ENCODE measurements around the gene HPRT1. TPM values are rescaled to one million over a fixed set of nuclear protein-coding genes. Genes with fewer than 3 reads are reported as not detected.

HPRT1 gene
- total RNA-seq, 1 donor from 2014 or later = 15.2 TPM

DNA sequence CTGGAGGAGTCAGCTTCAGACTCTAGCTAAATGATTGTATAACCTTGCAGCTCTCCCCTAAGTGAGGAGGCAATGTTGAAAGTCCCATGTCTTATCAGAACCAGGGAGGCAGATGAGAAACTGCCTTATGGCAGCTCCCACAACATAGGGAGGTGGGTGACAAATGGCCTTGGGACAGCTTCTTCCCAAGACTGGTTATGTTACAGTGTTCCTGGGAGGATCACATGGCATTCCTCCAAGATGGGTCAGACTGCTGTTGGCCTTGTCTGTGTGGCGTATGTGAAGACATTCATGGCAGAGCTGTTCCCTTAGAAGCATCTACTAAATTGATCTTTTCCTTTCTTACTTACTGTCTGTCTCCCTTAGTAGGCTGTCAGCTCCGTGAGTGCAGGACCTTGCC, 42.0 kb downstream of the HPRT1 start:
- no peaks in the 10 kb centered on the region for H3K27me3 ChIP-seq
- H3K36me3 ChIP-seq = peaks cover 4% of the 10 kb centered on the region
- no peaks in the 10 kb centered on the region for H3K9me3 ChIP-seq
- TF ChIP-seq CTCF (IDR thresholded peaks at IDR 0.05) = no peak
- no peak overlapping the region for H3K4me3 ChIP-seq
- no peak for DNase-seq
- no peaks in the 10 kb centered on the region for H3K4me1 ChIP-seq
- no peak for ATAC-seq
- intact Hi-C loops (cut with DNase I) = no loop called here
- no peak overlapping the region for H3K27ac ChIP-seq

DNA sequence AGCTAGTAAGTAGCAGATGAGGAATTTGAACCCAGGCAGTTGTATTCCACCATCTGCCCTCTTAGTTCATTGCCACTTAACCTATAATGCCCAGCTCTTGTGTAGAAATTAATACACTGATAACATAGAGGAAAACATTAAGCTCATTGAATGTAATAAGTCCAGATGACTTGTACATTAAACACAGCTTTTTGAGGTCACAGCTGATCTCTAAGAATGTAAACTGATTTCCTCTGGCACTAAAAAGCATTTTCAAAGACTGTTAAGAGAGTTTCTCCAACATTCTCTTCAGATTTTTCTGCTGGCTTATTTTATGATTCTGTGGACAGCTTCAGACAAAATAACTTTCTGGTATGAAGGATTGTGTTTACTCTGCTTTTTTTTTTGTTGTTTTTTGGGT, 42.7 kb downstream of the HPRT1 start:
- intact Hi-C loops (cut with DNase I) = no loop called here
- Histone ChIP-seq H3K27me3 (no peaks in the 10 kb centered on the region), H3K27ac (no peak overlapping the region), H3K4me1 (no peaks in the 10 kb centered on the region), H3K9me3 (no peaks in the 10 kb centered on the region), H3K4me3 (no peak overlapping the region), H3K36me3 (peaks cover 4% of the 10 kb centered on the region)
- no peak for ATAC-seq
- no peak for DNase-seq
- TF ChIP-seq CTCF (IDR thresholded peaks at IDR 0.05) = no peak

DNA sequence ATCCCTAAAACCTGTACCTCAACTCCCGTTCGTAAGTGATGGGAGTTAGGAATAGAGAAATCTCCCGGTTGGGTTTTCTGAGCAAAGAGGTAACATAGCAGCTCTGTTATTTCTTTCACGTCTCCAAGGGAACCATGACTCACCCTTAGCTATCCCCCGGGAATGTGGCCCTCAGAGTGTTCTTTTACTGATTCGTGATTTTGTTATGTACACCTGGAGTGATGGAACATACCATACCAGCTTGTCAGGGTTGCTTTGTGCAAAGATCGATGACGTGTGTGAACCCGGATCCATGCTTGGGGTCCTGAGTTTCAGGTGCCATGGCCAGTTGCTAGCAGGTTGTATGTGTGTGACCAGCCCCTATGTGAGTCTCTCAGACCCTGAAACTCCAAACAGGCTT, 52.6 kb downstream of the HPRT1 start:
- no peak for ATAC-seq
- H3K27ac ChIP-seq = no peak overlapping the region
- DNase-seq = no peak
- no peaks in the 10 kb centered on the region for H3K9me3 ChIP-seq
- no peak for TF ChIP-seq CTCF (IDR thresholded peaks at IDR 0.05)
- H3K36me3 ChIP-seq = no peaks in the 10 kb centered on the region
- no peak overlapping the region for H3K4me3 ChIP-seq
- H3K4me1 ChIP-seq = no peaks in the 10 kb centered on the region
- intact Hi-C loops (cut with DNase I) = no loop called here
- no peaks in the 10 kb centered on the region for H3K27me3 ChIP-seq

DNA sequence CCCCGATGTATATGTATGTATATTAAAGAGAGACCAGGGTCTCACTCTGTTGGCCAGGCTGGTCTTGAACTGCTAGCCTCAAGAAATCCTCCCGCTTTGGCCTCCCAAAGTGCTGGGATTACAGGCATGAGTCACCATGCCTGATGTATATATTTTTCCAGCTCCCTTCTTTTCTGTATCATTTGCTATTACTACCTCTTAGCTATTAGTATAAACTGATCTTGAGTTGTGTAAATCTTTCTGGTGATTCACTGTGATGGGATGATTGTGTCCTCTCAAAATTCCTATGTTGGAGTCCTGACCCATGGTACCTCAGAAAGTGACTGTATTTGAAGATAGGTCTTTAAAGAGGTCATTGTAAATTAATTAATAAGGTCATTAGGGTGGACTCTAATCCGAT, 53.1 kb downstream of the HPRT1 start:
- Histone ChIP-seq H3K27ac (no peak overlapping the region), H3K9me3 (no peaks in the 10 kb centered on the region), H3K36me3 (no peaks in the 10 kb centered on the region), H3K4me1 (no peaks in the 10 kb centered on the region), H3K4me3 (no peak overlapping the region), H3K27me3 (no peaks in the 10 kb centered on the region)
- no peak for ATAC-seq
- no peak for TF ChIP-seq CTCF (IDR thresholded peaks at IDR 0.05)
- no peak for DNase-seq
- intact Hi-C loops (cut with DNase I) = no loop called here

GRCh38 chrX:134520860-134521390, 61.0 kb downstream of the HPRT1 start:
- H3K27ac ChIP-seq = no peak overlapping the region
- no peaks in the 10 kb centered on the region for H3K9me3 ChIP-seq
- ATAC-seq (peak; percentile 76), DNase-seq (no peak)
- H3K4me3 ChIP-seq = no peak overlapping the region
- peak; percentile 51 for TF ChIP-seq CTCF (IDR thresholded peaks at IDR 0.05)
- H3K36me3 ChIP-seq = no peaks in the 10 kb centered on the region
- no peaks in the 10 kb centered on the region for H3K27me3 ChIP-seq
- intact Hi-C loops (cut with DNase I) = no loop called here
- no peaks in the 10 kb centered on the region for H3K4me1 ChIP-seq

GRCh38 chrX:134524181-134524580, 64.2 kb downstream of the HPRT1 start:
- Histone ChIP-seq H3K9me3 (no peaks in the 10 kb centered on the region), H3K4me3 (no peak overlapping the region), H3K4me1 (no peaks in the 10 kb centered on the region), H3K27me3 (no peaks in the 10 kb centered on the region), H3K36me3 (no peaks in the 10 kb centered on the region), H3K27ac (no peak overlapping the region)
- intact Hi-C loops (cut with DNase I) = no loop called here
- no peak for TF ChIP-seq CTCF (IDR thresholded peaks at IDR 0.05)
- no peak for DNase-seq
- no peak for ATAC-seq

Data from upper lobe of right lung (tissue), 1 donor.